ENCODE data around the gene USF1. TPM values are rescaled to one million over a fixed set of nuclear protein-coding genes. Genes with fewer than 3 reads are reported as not detected.
A peak's percentile ranks its signal among the peaks of the same experiment; 100 is the strongest.

Gene USF1
- total RNA-seq, 1 experiment from 2014 or later = 59.2 TPM

GRCh38 chr1:160996178-160996577 is 49.6 kb downstream of the USF1 start:
- Histone ChIP-seq H2BK20ac (ENCODE audit: low read depth, low read length, poor library complexity, severe bottlenecking) (no peak overlapping the region), H3K4ac (ENCODE audit: low read depth, low read length) (no peak overlapping the region), H3K27ac (ENCODE audit: insufficient read length, low read depth, low read length) (no peak overlapping the region), H2AK5ac (ENCODE audit: insufficient read length, low read length) (no peak overlapping the region), H3K23ac (ENCODE audit: insufficient read length, low read depth, low read length) (no peak overlapping the region), H3K27me3 (ENCODE audit: insufficient read depth, low read length) (no peaks in the 10 kb centered on the region), H3K4me1 (ENCODE audit: insufficient read depth, low read length) (no peaks in the 10 kb centered on the region), H2BK5ac (ENCODE audit: insufficient read length, low read length) (no peak overlapping the region), H3K18ac (ENCODE audit: insufficient read length, low read depth, low read length) (no peak overlapping the region), H4K20me1 (ENCODE audit: control insufficient read depth, insufficient read depth, insufficient read length) (peaks cover 3% of the 10 kb centered on the region), H3K79me1 (ENCODE audit: insufficient read depth, low read depth, low read length, poor library complexity, severe bottlenecking) (no peaks in the 10 kb centered on the region), H3K9me3 (ENCODE audit: control insufficient read depth, low read depth, low read length) (no peaks in the 10 kb centered on the region), H2AFZ (ENCODE audit: low read length) (no peak overlapping the region), H2BK120ac (ENCODE audit: low read depth, low read length, poor library complexity, severe bottlenecking) (no peak overlapping the region), H2BK12ac (ENCODE audit: insufficient read length, low read depth, low read length) (no peak overlapping the region), H4K5ac (ENCODE audit: insufficient read length, low read depth, low read length) (no peak overlapping the region), H3K79me2 (ENCODE audit: insufficient read depth, low read length) (no peaks in the 10 kb centered on the region), H3K4me2 (ENCODE audit: insufficient read depth, insufficient read length, low read length) (no peak overlapping the region), H3K14ac (ENCODE audit: insufficient read depth, low read length) (no peak overlapping the region), H3T11ph (ENCODE audit: low read length) (no peak overlapping the region), H4K91ac (ENCODE audit: insufficient read length, low read depth, low read length) (no peak overlapping the region), H4K8ac (replicated peaks; ENCODE audit: insufficient read length, low read depth, low read length) (no peak overlapping the region), H2BK15ac (ENCODE audit: low read depth, low read length) (no peak overlapping the region), H3K9ac (ENCODE audit: extremely low read depth, insufficient read length, low read length) (no peak overlapping the region), H3K56ac (ENCODE audit: insufficient read length, low read depth, low read length) (no peak overlapping the region), H3K23me2 (ENCODE audit: insufficient read length, low read depth, low read length, poor library complexity, severe bottlenecking) (no peaks in the 10 kb centered on the region)
- H3K27ac Mint-ChIP-seq = peak overlapping the region in 2 of 3 experiments; percentile 30 to 32; a peak in 2 of 7 replicates
- H3K4me1 Mint-ChIP-seq = peaks cover 4% of the 10 kb centered on the region in 2 experiments; a peak in 3 of 4 replicates
- no peaks in the 10 kb centered on the region for H3K27me3 Mint-ChIP-seq (ENCODE audit: low read depth)
- no peaks in the 10 kb centered on the region for H3K9me3 Mint-ChIP-seq
- no CpG with 5 or more reads among the region's 3 CpGs for WGBS (ENCODE audit: extremely low coverage, insufficient read length, low lambda C conversion rate)
- TF ChIP-seq, protein P1, sequence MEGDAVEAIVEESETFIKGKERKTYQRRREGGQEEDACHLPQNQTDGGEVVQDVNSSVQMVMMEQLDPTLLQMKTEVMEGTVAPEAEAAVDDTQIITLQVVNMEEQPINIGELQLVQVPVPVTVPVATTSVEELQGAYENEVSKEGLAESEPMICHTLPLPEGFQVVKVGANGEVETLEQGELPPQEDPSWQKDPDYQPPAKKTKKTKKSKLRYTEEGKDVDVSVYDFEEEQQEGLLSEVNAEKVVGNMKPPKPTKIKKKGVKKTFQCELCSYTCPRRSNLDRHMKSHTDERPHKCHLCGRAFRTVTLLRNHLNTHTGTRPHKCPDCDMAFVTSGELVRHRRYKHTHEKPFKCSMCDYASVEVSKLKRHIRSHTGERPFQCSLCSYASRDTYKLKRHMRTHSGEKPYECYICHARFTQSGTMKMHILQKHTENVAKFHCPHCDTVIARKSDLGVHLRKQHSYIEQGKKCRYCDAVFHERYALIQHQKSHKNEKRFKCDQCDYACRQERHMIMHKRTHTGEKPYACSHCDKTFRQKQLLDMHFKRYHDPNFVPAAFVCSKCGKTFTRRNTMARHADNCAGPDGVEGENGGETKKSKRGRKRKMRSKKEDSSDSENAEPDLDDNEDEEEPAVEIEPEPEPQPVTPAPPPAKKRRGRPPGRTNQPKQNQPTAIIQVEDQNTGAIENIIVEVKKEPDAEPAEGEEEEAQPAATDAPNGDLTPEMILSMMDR (conservative IDR thresholded peaks at IDR 0.05) = no peak
- H3K4me3 Mint-ChIP-seq = no peak overlapping the region
- no peak for DNase-seq
- H3K36me3 Mint-ChIP-seq (ENCODE audit: insufficient read depth in 1 of 3, low read depth in 3 of 3) = peaks cover 29 to 65% (median 61%) of the 10 kb centered on the region in 3 experiments; a peak in 6 of 7 replicates
